Retinal pigment epithelial cell (primary cell): ENCODE results near the gene CLASP1.

ENCODE experiments used
- DNase-seq: peaks from one replicate; pipeline ENCODE4 v3.0.0-alpha.2; 2010; ENCODE audit warnings: low read depth
- H3K4me3 ChIP-seq: 2 replicates; pipeline ENCODE4 v1.5.1; 2011; ENCODE audit warnings: mild to moderate bottlenecking, low read length, control low read depth, moderate library complexity
- TF ChIP-seq, protein P1 (sequence below): conservative IDR thresholded peaks from 2 replicates; pipeline ENCODE4 v1.5.1; 2011; ENCODE audit warnings: low read depth, low read length, control low read depth, inconsistent platforms

Gene CLASP1

DNA sequence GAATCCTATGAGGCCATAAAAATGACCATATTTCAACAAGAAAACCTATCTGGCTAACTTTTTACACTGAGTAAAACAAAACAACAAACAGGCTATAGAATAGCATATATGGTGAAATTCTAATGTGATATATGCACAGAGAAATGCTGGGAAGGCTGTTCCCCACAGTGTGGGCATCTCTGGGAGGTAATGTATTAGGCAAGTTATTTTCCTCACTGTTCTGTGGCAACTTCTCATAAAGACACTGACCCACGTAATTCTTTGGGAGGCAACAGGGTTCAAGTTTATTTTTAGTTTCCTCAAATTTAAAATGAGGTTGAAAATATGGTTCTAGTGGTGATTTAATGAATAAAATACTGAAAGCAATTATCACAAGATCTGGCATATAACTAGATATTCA, 71.9 kb downstream of the CLASP1 start:
- DNase-seq = no peak
- TF ChIP-seq, protein P1, sequence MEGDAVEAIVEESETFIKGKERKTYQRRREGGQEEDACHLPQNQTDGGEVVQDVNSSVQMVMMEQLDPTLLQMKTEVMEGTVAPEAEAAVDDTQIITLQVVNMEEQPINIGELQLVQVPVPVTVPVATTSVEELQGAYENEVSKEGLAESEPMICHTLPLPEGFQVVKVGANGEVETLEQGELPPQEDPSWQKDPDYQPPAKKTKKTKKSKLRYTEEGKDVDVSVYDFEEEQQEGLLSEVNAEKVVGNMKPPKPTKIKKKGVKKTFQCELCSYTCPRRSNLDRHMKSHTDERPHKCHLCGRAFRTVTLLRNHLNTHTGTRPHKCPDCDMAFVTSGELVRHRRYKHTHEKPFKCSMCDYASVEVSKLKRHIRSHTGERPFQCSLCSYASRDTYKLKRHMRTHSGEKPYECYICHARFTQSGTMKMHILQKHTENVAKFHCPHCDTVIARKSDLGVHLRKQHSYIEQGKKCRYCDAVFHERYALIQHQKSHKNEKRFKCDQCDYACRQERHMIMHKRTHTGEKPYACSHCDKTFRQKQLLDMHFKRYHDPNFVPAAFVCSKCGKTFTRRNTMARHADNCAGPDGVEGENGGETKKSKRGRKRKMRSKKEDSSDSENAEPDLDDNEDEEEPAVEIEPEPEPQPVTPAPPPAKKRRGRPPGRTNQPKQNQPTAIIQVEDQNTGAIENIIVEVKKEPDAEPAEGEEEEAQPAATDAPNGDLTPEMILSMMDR = no peak
- no peak overlapping the region for H3K4me3 ChIP-seq

DNA sequence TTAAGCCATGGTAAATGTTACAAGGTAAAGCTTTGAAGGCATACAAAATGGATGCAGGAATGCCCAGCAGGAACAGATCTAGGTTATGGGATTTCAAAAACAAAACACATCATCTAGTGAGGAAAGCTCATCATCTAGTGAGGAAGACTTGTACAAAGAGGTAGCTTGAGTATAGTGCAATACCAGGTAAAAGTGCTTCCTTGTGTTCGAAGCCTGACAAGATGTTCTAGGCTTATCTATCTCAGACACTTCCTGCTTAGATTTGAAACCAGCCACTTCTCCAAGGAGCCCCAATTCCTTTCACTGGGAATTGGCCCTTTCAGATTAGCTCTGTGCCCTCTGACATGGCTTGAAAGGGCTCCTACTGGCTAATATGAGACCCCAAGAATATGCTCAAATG, 73.0 kb downstream of the CLASP1 start:
- DNase-seq = no peak
- TF ChIP-seq, protein P1 = no peak
- no peak overlapping the region for H3K4me3 ChIP-seq

DNA sequence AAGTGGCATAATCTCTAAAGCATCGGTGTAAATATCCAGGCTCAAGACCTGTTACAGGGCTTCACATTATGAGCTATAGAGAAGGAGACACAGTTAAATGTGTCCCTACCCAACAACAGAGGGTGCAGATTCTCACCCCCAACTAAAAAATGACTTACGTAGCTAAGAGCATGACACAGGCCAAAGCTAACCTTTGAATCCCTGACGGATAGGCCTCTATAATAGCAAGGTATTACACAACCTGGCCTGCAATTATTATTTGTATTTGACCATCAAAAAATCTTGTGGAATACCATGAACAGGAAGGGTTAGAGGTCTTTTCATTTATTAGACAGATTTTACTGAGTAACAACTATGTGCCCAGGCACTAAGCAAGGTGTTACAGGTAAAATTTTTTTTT, 73.5 kb downstream of the CLASP1 start:
- H3K4me3 ChIP-seq = no peak overlapping the region
- TF ChIP-seq, protein P1 = no peak
- DNase-seq = no peak

DNA sequence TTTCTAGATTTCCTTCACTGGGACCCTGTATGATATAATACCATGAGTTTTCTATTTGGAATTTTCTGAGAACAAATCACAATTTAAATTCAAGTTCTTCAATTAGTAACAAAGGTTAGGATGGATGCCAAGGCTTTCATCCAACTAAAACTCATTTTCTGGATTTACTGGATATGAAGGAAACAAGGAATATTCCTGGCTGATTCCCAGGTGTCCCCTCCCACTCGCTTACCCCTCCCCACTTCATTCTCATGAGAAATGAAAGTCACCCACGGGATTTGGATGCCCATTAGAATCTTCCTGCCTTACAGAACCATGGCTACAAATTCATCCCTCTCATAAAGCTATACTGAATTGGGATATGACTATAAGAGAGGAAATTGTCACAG, 78.6 kb downstream of the CLASP1 start:
- no peak overlapping the region for H3K4me3 ChIP-seq
- no peak for DNase-seq
- TF ChIP-seq, protein P1 = no peak

DNA sequence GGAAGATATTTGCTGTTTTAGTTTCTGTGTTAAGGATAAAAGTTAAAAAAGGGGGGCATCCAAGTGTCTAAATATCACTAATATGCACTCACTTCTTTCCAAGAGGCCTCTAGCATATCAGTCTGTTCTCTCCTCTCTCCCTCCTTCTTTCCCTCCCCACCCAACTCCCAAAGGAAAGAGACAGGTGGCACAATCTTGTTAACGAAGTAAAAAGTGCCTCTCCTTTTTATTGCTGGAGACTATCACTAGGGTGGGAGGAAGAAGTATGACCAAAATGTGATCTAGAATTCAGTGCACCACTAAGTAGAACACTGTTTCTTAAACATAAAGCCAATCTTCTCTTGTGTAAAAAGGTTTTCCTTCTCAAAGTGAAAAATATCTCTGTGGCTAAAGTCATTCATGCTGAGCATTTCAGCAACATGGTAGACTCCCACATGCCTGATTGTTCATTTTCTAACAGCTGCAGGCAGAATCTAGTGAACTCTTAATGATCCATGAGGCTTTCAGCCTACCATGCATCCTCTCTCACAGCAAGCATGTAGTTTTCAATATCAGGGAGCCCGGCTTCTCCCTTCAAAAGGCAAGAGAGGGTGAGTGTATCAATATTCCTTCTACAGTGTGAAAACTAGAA, 79.1 kb downstream of the CLASP1 start:
- H3K4me3 ChIP-seq = no peak overlapping the region
- DNase-seq = no peak
- TF ChIP-seq, protein P1 = no peak

DNA sequence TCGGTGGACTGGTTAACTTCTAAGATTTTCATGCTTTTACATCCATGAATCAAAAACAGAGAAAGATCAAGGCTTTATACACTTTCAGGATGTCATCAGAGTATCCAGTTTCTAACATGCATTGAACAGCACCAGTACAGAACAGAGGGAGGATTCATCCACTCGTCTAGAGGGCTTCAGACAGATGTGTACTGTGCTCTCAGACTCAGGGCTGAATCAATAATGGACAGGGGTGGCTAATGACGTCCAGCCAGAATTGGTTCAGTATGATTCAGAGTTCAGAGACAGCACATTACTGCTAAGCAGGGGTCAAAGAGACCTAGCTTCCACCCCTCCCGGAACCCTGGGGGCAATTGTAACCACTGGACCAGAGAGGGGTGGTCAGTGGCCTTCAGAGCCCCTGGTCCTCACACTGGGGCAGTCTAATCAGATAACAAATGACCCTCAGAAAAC, 81.3 kb downstream of the CLASP1 start:
- TF ChIP-seq, protein P1 = no peak
- no peak for DNase-seq
- H3K4me3 ChIP-seq = no peak overlapping the region

DNA sequence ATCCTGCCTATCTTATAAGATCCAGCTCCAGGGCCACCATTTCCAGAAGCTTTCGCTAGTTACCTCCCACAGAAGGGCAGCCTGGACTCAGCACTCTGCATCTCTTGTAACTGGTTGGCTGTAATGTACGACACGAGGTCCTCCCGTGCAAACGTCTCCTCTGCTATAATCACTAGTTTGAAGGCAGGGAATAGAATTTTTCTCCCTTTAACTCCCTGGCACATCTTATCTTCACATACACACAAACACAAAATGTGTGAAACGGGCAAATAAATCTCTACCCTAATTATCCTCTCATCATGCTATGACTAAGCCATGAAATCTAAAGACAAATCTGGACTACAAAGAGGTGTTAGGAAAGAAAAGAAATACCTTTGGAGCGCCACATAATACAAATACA, 81.8 kb downstream of the CLASP1 start:
- no peak for DNase-seq
- TF ChIP-seq, protein P1 = no peak
- H3K4me3 ChIP-seq = no peak overlapping the region
